Astrocyte (in vitro differentiated cells and primary cell): ENCODE measurements around the gene NSUN5. TPM values are rescaled to one million over a fixed set of nuclear protein-coding genes. Genes with fewer than 3 reads are reported as not detected.
"Not testable (repeated sequence)": the region's sequence is repeated elsewhere in the genome, so short reads cannot be mapped to it uniquely, and the experiment has no call there.

Source experiments
- DNase-seq: peaks from one replicate; pipeline ENCODE4 v3.0.0-alpha.2; 2010; ENCODE audit warnings: low read depth
- FAIRE-seq: peaks from 2 replicates; lab custom pipeline; 2011; peaks lifted over from hg19 to GRCh38; lab: Jason Lieb, UNC
- H2AFZ ChIP-seq: 2 replicates; pipeline ENCODE4 v1.6.0; 2012; ENCODE audit warnings: low read depth, low read length, inconsistent platforms
- H3K27ac ChIP-seq: 2 replicates; pipeline ENCODE4 v1.5.1; 2011; ENCODE audit warnings: low read depth, low read length, inconsistent platforms
- H3K27me3 ChIP-seq: 2 replicates; pipeline ENCODE4 v1.6.0; 2011; ENCODE audit warnings: low read length, inconsistent platforms; ENCODE audit not compliant: insufficient read depth
- H3K36me3 ChIP-seq: 2 replicates; pipeline ENCODE4 v1.5.1; 2011; ENCODE audit warnings: low read length, inconsistent platforms; ENCODE audit not compliant: insufficient read depth
- H3K4me1 ChIP-seq: 2 replicates; pipeline ENCODE4 v1.5.1; 2011; ENCODE audit warnings: low read length, inconsistent platforms; ENCODE audit not compliant: insufficient read depth
- H3K4me2 ChIP-seq: 2 replicates; pipeline ENCODE4 v1.6.0; 2012; ENCODE audit warnings: low read length, inconsistent platforms
- H3K4me3 ChIP-seq: 2 replicates; pipeline ENCODE4 v1.5.1; 2011; ENCODE audit warnings: low read depth, mild to moderate bottlenecking, low read length, inconsistent platforms; ENCODE audit not compliant: insufficient read depth
- H3K79me2 ChIP-seq: 2 replicates; pipeline ENCODE4 v1.6.0; 2012; ENCODE audit warnings: mild to moderate bottlenecking, low read length, inconsistent platforms; ENCODE audit not compliant: insufficient read depth
- H3K9ac ChIP-seq: 2 replicates; pipeline ENCODE4 v1.6.0; 2012; ENCODE audit warnings: mild to moderate bottlenecking, low read length, inconsistent platforms
- H3K9me3 ChIP-seq: 2 replicates; pipeline ENCODE4 v1.5.1; 2012; ENCODE audit warnings: low read depth, mild to moderate bottlenecking, low read length, inconsistent platforms; ENCODE audit not compliant: insufficient read depth
- H4K20me1 ChIP-seq: 2 replicates; pipeline ENCODE4 v1.6.0; 2012; ENCODE audit warnings: low read length, inconsistent platforms; ENCODE audit not compliant: insufficient read depth
- H3K27ac Mint-ChIP-seq: one replicate; pipeline ENCODE4 v1.8.0; 2021; ENCODE audit warnings: mild to moderate bottlenecking, mixed read lengths; ENCODE audit not compliant: unreplicated experiment
- H3K27me3 Mint-ChIP-seq: one replicate; pipeline ENCODE4 v1.8.0; 2021; ENCODE audit warnings: low read depth, mixed read lengths; ENCODE audit not compliant: unreplicated experiment
- H3K36me3 Mint-ChIP-seq: one replicate; pipeline ENCODE4 v1.8.0; 2021; ENCODE audit warnings: low read depth, mixed read lengths; ENCODE audit not compliant: unreplicated experiment
- H3K4me1 Mint-ChIP-seq: one replicate; pipeline ENCODE4 v1.8.0; 2021; ENCODE audit warnings: low read depth, mixed read lengths; ENCODE audit not compliant: unreplicated experiment
- H3K4me3 Mint-ChIP-seq: one replicate; pipeline ENCODE4 v1.8.0; 2021; ENCODE audit warnings: mild to moderate bottlenecking, moderate library complexity, mixed read lengths; ENCODE audit not compliant: unreplicated experiment
- H3K9me3 Mint-ChIP-seq: one replicate; pipeline ENCODE4 v1.8.0; 2021; ENCODE audit warnings: mild to moderate bottlenecking, mixed read lengths; ENCODE audit not compliant: unreplicated experiment
- total RNA-seq: library from RNA; stranded (reverse); gene quantifications from 2 replicates; pipeline ENCODE4 v1.2.1, GENCODE V29; 2021
- TF ChIP-seq, protein P1 (sequence below): IDR thresholded peaks from 2 replicates; pipeline ENCODE4 v1.5.1; 2011; ENCODE audit warnings: low read depth, mild to moderate bottlenecking, inconsistent platforms, low read length, moderate library complexity; ENCODE audit not compliant: insufficient read depth

NSUN5 gene
- total RNA-seq, 1 donor from 2014 or later, result 27.6 TPM

DNA sequence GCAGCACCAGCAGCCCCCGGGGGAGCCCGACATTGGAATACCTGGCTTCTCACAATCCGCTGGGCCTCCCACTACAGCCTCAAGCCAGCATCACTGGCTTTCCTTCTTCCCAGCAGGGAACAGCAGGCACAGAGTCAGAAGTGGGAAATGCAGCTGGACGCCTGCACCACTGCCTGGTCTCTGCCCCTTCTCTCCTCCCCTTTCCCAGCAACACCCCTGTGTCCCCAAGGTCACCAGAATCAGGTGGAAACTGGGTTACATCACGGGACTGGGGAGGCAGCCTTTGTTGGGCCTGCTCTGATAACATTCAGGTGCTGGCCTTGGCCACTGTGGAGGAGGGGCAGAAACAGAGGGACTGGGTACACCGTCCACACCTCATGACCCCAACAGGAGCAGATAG lies 16.8 kb upstream of the NSUN5 start:
- not testable (repeated sequence) for H4K20me1 ChIP-seq, H3K27me3 ChIP-seq, H3K27ac Mint-ChIP-seq, H3K79me2 ChIP-seq, H2AFZ ChIP-seq, H3K36me3 ChIP-seq, H3K4me1 ChIP-seq, H3K36me3 Mint-ChIP-seq, H3K27ac ChIP-seq, H3K9me3 ChIP-seq, H3K4me2 ChIP-seq, H3K9ac ChIP-seq, H3K4me3 ChIP-seq, H3K9me3 Mint-ChIP-seq, DNase-seq, H3K4me1 Mint-ChIP-seq, FAIRE-seq, H3K4me3 Mint-ChIP-seq
- H3K27me3 Mint-ChIP-seq, result peaks cover 22% of the 10 kb centered on the region

DNA sequence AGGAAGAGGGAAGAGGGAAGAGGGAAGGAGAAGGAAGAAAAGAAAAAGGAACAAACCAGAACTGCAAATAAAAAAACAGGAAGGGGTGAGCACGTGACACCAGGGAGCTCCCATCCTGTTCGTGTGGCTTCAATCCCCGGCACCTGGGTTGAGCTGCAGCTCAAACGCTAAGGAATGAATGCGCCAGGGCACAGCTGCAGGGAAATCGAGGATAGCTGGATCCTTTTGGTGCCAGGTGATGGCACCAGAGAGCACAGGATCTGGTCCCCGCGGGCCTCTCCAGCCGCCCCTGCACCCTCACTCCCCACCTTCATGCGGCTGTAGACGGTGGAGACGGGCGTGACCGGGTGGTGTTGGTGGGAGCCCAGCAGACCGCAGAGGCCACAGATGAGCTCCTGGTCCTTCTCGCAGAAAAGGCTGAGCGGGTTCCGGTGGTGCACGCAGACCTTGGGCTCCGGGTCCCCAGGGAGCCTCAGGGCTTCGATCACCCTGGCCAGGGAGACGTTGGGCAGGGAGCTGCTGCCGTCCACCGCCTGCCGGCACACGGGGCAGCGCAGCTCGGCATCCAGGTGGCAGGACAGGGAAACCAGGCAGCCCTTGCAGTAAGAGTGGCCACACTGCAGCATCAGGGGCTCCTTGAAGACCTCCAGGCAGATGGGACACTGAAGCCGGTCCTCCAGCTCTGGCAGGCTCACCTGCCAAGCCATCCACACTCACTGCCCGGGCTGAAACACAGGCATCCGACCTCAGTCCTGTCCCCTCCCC lies 15.6 kb upstream of the NSUN5 start:
- not testable (repeated sequence) for H3K27me3 ChIP-seq, H3K36me3 Mint-ChIP-seq, H3K9ac ChIP-seq, H3K9me3 ChIP-seq, H3K36me3 ChIP-seq, H3K4me1 Mint-ChIP-seq, H3K4me1 ChIP-seq, H3K9me3 Mint-ChIP-seq, H3K27ac Mint-ChIP-seq, H4K20me1 ChIP-seq, FAIRE-seq, H3K79me2 ChIP-seq, H3K27ac ChIP-seq
- Mint-ChIP-seq H3K4me3 (peak overlapping the region; percentile 50), H3K27me3 (peaks cover 27% of the 10 kb centered on the region)
- peak overlapping the region; percentile 47 for H2AFZ ChIP-seq
- peak; percentile 31 for DNase-seq
- peak overlapping the region; percentile 73 for H3K4me2 ChIP-seq
- TF ChIP-seq, protein P1, sequence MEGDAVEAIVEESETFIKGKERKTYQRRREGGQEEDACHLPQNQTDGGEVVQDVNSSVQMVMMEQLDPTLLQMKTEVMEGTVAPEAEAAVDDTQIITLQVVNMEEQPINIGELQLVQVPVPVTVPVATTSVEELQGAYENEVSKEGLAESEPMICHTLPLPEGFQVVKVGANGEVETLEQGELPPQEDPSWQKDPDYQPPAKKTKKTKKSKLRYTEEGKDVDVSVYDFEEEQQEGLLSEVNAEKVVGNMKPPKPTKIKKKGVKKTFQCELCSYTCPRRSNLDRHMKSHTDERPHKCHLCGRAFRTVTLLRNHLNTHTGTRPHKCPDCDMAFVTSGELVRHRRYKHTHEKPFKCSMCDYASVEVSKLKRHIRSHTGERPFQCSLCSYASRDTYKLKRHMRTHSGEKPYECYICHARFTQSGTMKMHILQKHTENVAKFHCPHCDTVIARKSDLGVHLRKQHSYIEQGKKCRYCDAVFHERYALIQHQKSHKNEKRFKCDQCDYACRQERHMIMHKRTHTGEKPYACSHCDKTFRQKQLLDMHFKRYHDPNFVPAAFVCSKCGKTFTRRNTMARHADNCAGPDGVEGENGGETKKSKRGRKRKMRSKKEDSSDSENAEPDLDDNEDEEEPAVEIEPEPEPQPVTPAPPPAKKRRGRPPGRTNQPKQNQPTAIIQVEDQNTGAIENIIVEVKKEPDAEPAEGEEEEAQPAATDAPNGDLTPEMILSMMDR, result peak; percentile 34
- peak overlapping the region; percentile 28 for H3K4me3 ChIP-seq

DNA sequence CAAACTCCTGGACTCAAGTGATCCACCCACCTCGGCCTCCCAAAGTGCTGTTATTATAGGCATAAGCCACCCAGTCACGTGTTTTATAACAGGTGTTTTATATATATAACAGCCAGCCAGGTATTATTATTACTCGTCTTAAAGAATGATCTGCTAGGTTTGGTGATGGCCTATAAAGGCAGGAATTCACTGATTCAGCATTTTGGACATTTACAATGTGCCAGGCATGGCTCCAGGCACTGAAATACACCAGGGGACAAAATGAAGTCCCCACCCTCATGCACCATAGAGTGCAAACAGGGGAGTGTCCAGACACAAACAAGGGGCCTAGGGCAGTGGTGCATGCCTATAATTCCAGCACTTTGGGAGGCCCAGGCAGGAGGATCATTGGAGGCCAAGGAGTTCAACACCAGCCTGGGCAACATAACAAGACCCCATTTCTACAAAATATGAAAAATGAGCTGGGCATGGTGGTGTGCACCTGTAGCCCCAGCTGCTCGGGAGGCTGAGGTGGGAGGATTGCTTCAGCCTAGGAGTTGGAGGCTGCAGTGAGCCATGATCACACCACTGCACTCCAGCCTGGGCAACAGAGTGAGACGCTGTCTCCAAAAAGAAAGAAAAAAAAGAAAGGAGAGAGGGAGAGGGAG lies 14.9 kb upstream of the NSUN5 start:
- H3K79me2 ChIP-seq, FAIRE-seq, H3K9me3 Mint-ChIP-seq, H3K27me3 ChIP-seq, H3K36me3 Mint-ChIP-seq, DNase-seq, H3K4me3 ChIP-seq, H4K20me1 ChIP-seq, H3K36me3 ChIP-seq, H3K4me1 ChIP-seq, H3K27ac Mint-ChIP-seq, H3K27ac ChIP-seq, H3K4me1 Mint-ChIP-seq, H3K9ac ChIP-seq, H3K9me3 ChIP-seq: not testable (repeated sequence)
- Histone ChIP-seq H2AFZ (peak overlapping the region; percentile 47), H3K4me2 (peak overlapping the region; percentile 73)
- peak overlapping the region; percentile 50 for H3K4me3 Mint-ChIP-seq
- peaks cover 27% of the 10 kb centered on the region for H3K27me3 Mint-ChIP-seq

DNA sequence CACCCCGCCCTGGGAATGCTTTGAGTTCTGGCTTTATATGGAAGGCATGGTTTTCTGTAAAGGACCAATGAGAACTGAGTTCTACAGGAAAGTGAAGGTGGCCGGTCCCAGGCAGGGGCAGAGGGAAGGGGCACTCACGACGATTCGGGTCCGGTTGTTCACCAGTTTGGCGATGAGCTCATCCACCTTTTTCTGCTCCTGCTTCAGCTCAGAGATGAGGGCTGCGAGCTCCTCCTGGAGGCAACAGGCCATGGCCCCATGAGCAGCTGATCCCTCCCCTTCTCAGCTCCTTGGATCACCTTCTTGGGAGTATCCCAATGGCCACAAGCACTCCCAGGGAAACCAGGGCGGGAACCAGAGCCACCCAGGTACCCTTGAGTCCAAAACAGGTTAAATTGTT lies 11.4 kb upstream of the NSUN5 start:
- H3K4me1 Mint-ChIP-seq, DNase-seq, H3K4me3 ChIP-seq, FAIRE-seq, H3K4me2 ChIP-seq, H4K20me1 ChIP-seq, H3K27me3 ChIP-seq, H3K4me1 ChIP-seq, H3K79me2 ChIP-seq, H3K27ac Mint-ChIP-seq, H3K9ac ChIP-seq, H3K36me3 Mint-ChIP-seq, H3K36me3 ChIP-seq, H3K4me3 Mint-ChIP-seq, H3K27ac ChIP-seq, H3K9me3 Mint-ChIP-seq, H2AFZ ChIP-seq, H3K9me3 ChIP-seq: not testable (repeated sequence)
- H3K27me3 Mint-ChIP-seq, result peaks cover 30% of the 10 kb centered on the region

DNA sequence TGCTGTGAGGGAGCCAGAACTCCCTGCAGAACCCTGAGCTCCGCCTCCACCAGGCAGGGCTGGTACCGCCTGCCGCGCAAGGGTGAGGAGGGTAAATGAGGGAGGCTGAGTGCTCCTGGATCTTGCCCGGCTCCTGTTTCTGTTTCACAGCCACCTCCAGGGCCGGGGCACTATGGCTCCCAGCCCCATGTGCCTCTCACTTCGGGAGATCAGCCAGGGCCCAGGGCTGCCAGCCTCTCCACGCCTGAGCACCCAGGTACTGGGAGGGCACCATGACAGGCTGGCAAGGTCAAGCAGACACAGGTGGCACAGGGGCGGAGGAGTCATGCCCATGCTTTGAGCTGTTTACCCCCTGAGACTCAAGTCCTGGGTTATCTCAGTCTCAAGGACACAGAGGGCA lies 10.9 kb upstream of the NSUN5 start:
- not testable (repeated sequence) for H3K27me3 ChIP-seq, H3K4me1 Mint-ChIP-seq, H3K4me3 ChIP-seq, DNase-seq, H3K9me3 Mint-ChIP-seq, H3K36me3 ChIP-seq, H3K4me3 Mint-ChIP-seq, FAIRE-seq, H3K4me2 ChIP-seq, H2AFZ ChIP-seq, H3K9ac ChIP-seq, H3K4me1 ChIP-seq, H4K20me1 ChIP-seq, H3K79me2 ChIP-seq, H3K27ac Mint-ChIP-seq, H3K27ac ChIP-seq, H3K9me3 ChIP-seq, H3K36me3 Mint-ChIP-seq
- H3K27me3 Mint-ChIP-seq, result peaks cover 27% of the 10 kb centered on the region
